HCT116 (cell line): ENCODE results near the gene SYDE1. TPM values are rescaled to one million over a fixed set of nuclear protein-coding genes. Genes with fewer than 3 reads are reported as not detected.

Experiments
- ATAC-seq: fragments of 200-7000 bp; cut with Tn5 transposase; 2 replicates; pipeline ENCODE4 v1.9.1; 2020; ENCODE audit warnings: mild to moderate bottlenecking, moderate library complexity
- Bru-seq: library from RNA; stranded (reverse); fragments of 400-500 nt; gene quantifications from one replicate; lab custom pipeline; 2021; lab: Mats Ljungman, UMichigan
- BruChase-seq, 2 experiments: library from RNA; stranded (reverse); fragments of 400-500 nt; gene quantifications; one replicate each; lab custom pipeline; 2021; lab: Mats Ljungman, UMichigan
- BruUV-seq: library from RNA; stranded (reverse); fragments of 400-500 nt; replicated peaks from 2 replicates; lab custom pipeline; 2021; lab: Mats Ljungman, UMichigan
- CTCF ChIA-PET: fragments of 300-600 bp; sonication (Branson Sonifier 250); formaldehyde crosslinking; loops from one replicate; lab custom pipeline; 2021; ENCODE audit warnings: antibody characterized with exemption; lab: Charles Lee
- POLR2A ChIA-PET: fragments of 300-600, 350-600 bp; sonication (Branson Sonifier 250); formaldehyde crosslinking; loops from one replicate; lab custom pipeline; 2021; ENCODE audit warnings: antibody characterized with exemption; lab: Charles Lee
- RAD21 ChIA-PET, 2 experiments: fragments of 300-600 bp; sonication (Branson Sonifier 250); formaldehyde crosslinking; loops; one replicate each; lab custom pipeline; 2023; ENCODE audit warnings: low total read pairs in 2 of 2; ENCODE audit not compliant: uncharacterized antibody in 2 of 2, unreplicated experiment in 2 of 2, low non-redundant PET in 1 of 2; lab: Charles Lee
- DNase-seq: peaks from one replicate; pipeline ENCODE4 v3.0.0-alpha.2; 2010; ENCODE audit warnings: low read depth, low spot score
- H2AFZ ChIP-seq: fragments of 200-600 bp; shearing (Covaris generic), sonication (generic); 2 replicates; pipeline ENCODE4 v1.6.1; 2017; ENCODE audit warnings: low read depth, mixed run types, mixed read lengths, antibody characterized with exemption, low read length; ENCODE audit not compliant: poor library complexity, severe bottlenecking
- H3K27ac ChIP-seq: 2 replicates; pipeline ENCODE4 v1.5.1; 2012; ENCODE audit warnings: low read depth, low read length
- H3K27me3 ChIP-seq: fragments of 200-600 bp; sonication (generic); 2 replicates; pipeline ENCODE4 v1.6.1; 2016; ENCODE audit warnings: mixed run types, low read length, mixed read lengths; ENCODE audit not compliant: insufficient read depth
- H3K36me3 ChIP-seq, 2 experiments: fragments of 200-500 bp in 1 of 2; fragments of 200-600 bp in 1 of 2; sonication (Bioruptor generic) in 1 of 2; sonication (generic) in 1 of 2; 2 replicates each; pipeline versions ENCODE4 v1.5.1 to v1.6.1; 2014 to 2016; ENCODE audit warnings: low read length in 2 of 2, inconsistent platforms in 1 of 2, mixed read lengths in 1 of 2, mixed run types in 1 of 2; ENCODE audit not compliant: insufficient read depth in 2 of 2, control insufficient read depth in 1 of 2
- H3K4me1 ChIP-seq, 2 experiments: fragments of 200-600 bp in 1 of 2; sonication (generic) in 1 of 2; 2 replicates each; pipeline versions ENCODE4 v1.5.1 to v1.6.1; 2012 to 2017; ENCODE audit warnings: low read length in 2 of 2, inconsistent platforms in 1 of 2, mild to moderate bottlenecking in 1 of 2, mixed read lengths in 1 of 2, mixed run types in 1 of 2, moderate library complexity in 1 of 2; ENCODE audit not compliant: insufficient read depth in 2 of 2, control insufficient read depth in 1 of 2
- H3K4me2 ChIP-seq: fragments of 200-600 bp; sonication (generic); 2 replicates; pipeline ENCODE4 v1.6.1; 2017; ENCODE audit warnings: mixed run types, low read length, mixed read lengths
- H3K4me3 ChIP-seq, 2 experiments: fragments of 200-600 bp in 1 of 2; sonication (generic) in 1 of 2; replicated peaks in 1 of 2; 2 replicates each; pipeline ENCODE4 v1.5.1; 2011 to 2016; ENCODE audit warnings: low read length in 2 of 2, control low read depth in 1 of 2, low read depth in 1 of 2, mild to moderate bottlenecking in 1 of 2, mixed read lengths in 1 of 2, mixed run types in 1 of 2
- H3K79me2 ChIP-seq: fragments of 200-600 bp; sonication (generic); 2 replicates; pipeline ENCODE4 v1.6.1; 2017; ENCODE audit warnings: mild to moderate bottlenecking, mixed run types, low read length, moderate library complexity, mixed read lengths; ENCODE audit not compliant: insufficient read depth
- H3K9ac ChIP-seq: fragments of 200-600 bp; sonication (generic); 2 replicates; pipeline ENCODE4 v1.6.1; 2016; ENCODE audit warnings: low read length, mixed read lengths
- H3K9me2 ChIP-seq: fragments of 200-600 bp; sonication (generic), shearing (Covaris generic); 2 replicates; pipeline ENCODE4 v1.6.1; 2017; ENCODE audit warnings: mixed run types, mild to moderate bottlenecking, moderate library complexity; ENCODE audit not compliant: insufficient read depth
- H3K9me3 ChIP-seq, 2 experiments: fragments of 200-500 bp in 1 of 2; fragments of 200-600 bp in 1 of 2; sonication (Bioruptor generic) in 1 of 2; sonication (generic) in 1 of 2; 2 replicates each; pipeline ENCODE4 v1.6.1; 2014 to 2017; ENCODE audit warnings: low read length in 2 of 2, mixed read lengths in 2 of 2, inconsistent platforms in 1 of 2, low read depth in 1 of 2, mild to moderate bottlenecking in 1 of 2, mixed run types in 1 of 2, moderate library complexity in 1 of 2; ENCODE audit not compliant: control insufficient read depth in 1 of 2, insufficient read depth in 1 of 2
- H4K20me1 ChIP-seq: fragments of 200-600 bp; sonication (generic), shearing (Covaris generic); 2 replicates; pipeline ENCODE4 v1.6.1; 2017; ENCODE audit warnings: mixed run types, mild to moderate bottlenecking, moderate library complexity; ENCODE audit not compliant: insufficient read depth
- RAD21 ChIP-seq: IDR thresholded peaks from 2 replicates; pipeline ENCODE4 v1.6.1; 2012; ENCODE audit warnings: low read depth, mild to moderate bottlenecking
- ZFX ChIP-seq: fragments of 450-650 bp; IDR thresholded peaks from 2 replicates; pipeline ENCODE4 v1.6.1; 2017
- intact Hi-C: fragments of 100-400 bp; cut with micrococcal nuclease; formaldehyde crosslinking; loops from 2 replicates; pipeline ENCODE4 v1.10.0; 2022
- long read RNA-seq: library from polyadenylated mRNA; unstranded; transcript quantifications from one replicate; pipeline ENCODE4 v2.0.0, GENCODE V29; 2021; ENCODE audit not compliant: unreplicated experiment
- polyA plus RNA-seq: library from polyadenylated mRNA; unstranded; fragments of >200 nt; gene quantifications from 2 replicates; pipeline ENCODE4 v1.2.1, GENCODE V29; 2012; ENCODE audit warnings: missing spikeins
- total RNA-seq: library from RNA; stranded (reverse); gene quantifications from one replicate; pipeline ENCODE4 v1.2.1, GENCODE V29; 2021; ENCODE audit not compliant: unreplicated experiment

The SYDE1 gene, protein sequence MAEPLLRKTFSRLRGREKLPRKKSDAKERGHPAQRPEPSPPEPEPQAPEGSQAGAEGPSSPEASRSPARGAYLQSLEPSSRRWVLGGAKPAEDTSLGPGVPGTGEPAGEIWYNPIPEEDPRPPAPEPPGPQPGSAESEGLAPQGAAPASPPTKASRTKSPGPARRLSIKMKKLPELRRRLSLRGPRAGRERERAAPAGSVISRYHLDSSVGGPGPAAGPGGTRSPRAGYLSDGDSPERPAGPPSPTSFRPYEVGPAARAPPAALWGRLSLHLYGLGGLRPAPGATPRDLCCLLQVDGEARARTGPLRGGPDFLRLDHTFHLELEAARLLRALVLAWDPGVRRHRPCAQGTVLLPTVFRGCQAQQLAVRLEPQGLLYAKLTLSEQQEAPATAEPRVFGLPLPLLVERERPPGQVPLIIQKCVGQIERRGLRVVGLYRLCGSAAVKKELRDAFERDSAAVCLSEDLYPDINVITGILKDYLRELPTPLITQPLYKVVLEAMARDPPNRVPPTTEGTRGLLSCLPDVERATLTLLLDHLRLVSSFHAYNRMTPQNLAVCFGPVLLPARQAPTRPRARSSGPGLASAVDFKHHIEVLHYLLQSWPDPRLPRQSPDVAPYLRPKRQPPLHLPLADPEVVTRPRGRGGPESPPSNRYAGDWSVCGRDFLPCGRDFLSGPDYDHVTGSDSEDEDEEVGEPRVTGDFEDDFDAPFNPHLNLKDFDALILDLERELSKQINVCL
- total RNA-seq (4.9 TPM), Bru-seq, nascent RNA (percentile 38 among the genes with signal in this experiment), BruChase-seq, experiment 1, labeled RNA remaining after a 6-hour chase (percentile 29 among the genes with signal in this experiment), BruChase-seq, experiment 2, labeled RNA remaining after a 2-hour chase (percentile 43 among the genes with signal in this experiment)
- polyA plus RNA-seq = 4.7 and 4.8 TPM in 2 replicates
- long read RNA-seq, partial matches to known transcripts = 0 of 2 reads
- long read RNA-seq, other reads (novel, unspliced or antisense) = 1 of 2 reads

DNA sequence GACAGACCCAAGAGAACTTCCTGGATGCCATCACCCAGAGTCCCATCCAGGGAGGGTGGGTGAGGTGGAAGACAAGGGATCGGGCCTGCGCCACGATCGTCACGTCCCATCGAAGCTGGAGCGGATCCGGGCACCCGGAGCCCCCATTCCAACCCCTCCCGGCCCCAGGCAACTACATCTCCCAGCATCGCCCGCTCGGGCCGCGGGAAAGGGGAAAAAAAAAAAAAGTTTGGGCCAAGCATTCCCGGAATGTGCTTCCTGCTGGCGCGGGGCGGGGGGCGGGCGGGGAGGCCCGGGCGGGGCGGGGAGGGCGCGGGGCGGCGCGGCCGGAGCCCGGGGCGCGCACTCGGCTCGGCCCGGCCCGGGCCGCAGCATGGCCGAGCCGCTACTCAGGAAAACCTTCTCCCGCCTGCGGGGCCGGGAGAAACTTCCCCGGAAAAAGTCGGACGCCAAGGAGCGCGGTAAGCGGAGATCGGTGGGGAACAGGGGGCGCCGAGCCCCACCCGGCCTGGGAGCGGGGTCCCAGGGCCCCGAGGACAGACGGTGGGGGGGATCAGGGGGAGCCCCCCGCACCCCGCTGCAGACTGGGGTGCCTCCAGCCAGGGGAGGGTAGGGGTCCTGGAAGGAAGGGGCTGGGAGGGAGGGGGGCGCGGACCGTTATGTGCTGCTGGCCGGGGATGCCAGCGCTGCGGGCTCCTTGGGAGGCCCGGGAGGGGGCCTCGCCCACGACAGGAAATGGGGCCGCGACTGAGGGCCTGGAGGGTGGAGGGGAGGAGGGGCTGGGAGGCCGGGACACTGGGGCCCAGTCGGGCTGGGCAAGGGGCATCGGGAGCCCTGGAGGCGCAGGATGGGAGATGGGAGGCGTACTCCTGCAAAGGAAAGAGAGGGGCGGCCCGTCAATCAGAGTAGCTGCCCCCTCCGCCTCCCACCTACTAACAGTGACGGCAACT lies at the start of gene SYDE1:
SYDE1 (plus strand) TSS at position 341 of the 950 bp plus-strand sequence; CDS start at position 374, 33 bp downstream.
- ChIA-PET CTCF (interaction anchor here (0.7 kb wide), 1 partner anchor 16 kb away, joined by 4 read pairs; no protein-coding TSS in a partner anchor), POLR2A (interaction anchor here (1.2 kb wide), 1 partner anchor 19 kb away, joined by 3 read pairs; no protein-coding TSS in a partner anchor), RAD21 (no interaction called here)
- ATAC-seq (peak; percentile 73), DNase-seq (no peak)
- no peaks in the 10 kb centered on the region for H3K9me2 ChIP-seq
- intact Hi-C loops = no loop called here
- TF ChIP-seq RAD21 (no peak), ZFX (peak; percentile 63)
- H3K4me3 ChIP-seq = peak within 1 kb of the TSS; percentile 58 to 66
- no TSS peak for BruUV-seq
- H4K20me1 ChIP-seq = no peaks in the 10 kb centered on the region
- H3K79me2 ChIP-seq = no peaks in the 10 kb centered on the region
- peak within 1 kb of the TSS; percentile 23 for H2AFZ ChIP-seq
- peaks cover 5 to 7% of the 10 kb centered on the region in 2 experiments; a peak in 2 of 4 replicates for H3K9me3 ChIP-seq
- H3K36me3 ChIP-seq = no peaks in the 10 kb centered on the region
- H3K27me3 ChIP-seq = no peaks in the 10 kb centered on the region
- peak within 1 kb of the TSS; percentile 72 for H3K9ac ChIP-seq
- H3K4me1 ChIP-seq = peaks cover 7 to 20% of the 10 kb centered on the region in 2 experiments; a peak in 3 of 4 replicates
- peak within 1 kb of the TSS; percentile 45; the same call in 1 of the 2 replicates for H3K27ac ChIP-seq
- H3K4me2 ChIP-seq = peak within 1 kb of the TSS; percentile 87
